Skeletal muscle satellite cell (primary cell): ENCODE data around the gene MAP7.
"Not testable (repeated sequence)": the region's sequence is repeated elsewhere in the genome, so short reads cannot be mapped to it uniquely, and the experiment has no call there.

Source experiments
- H3K27me3 ChIP-seq: 2 replicates; pipeline ENCODE4 v1.7.0; 2013; ENCODE audit warnings: low read length; ENCODE audit not compliant: control insufficient read depth, insufficient read depth
- H3K36me3 ChIP-seq: 2 replicates; pipeline ENCODE4 v1.7.0; 2013; ENCODE audit warnings: mild to moderate bottlenecking, control low read depth, low read length; ENCODE audit not compliant: insufficient read depth
- H3K4me1 ChIP-seq: 2 replicates; pipeline ENCODE4 v1.7.0; 2013; ENCODE audit warnings: low read length; ENCODE audit not compliant: control insufficient read depth, insufficient read depth
- H3K4me2 ChIP-seq: 2 replicates; pipeline ENCODE4 v1.7.0; 2013; ENCODE audit warnings: mild to moderate bottlenecking, low read length
- H3K4me3 ChIP-seq: 2 replicates; pipeline ENCODE4 v1.7.0; 2013; ENCODE audit warnings: low read length
- H3K9ac ChIP-seq: 2 replicates; pipeline ENCODE4 v1.7.0; 2013; ENCODE audit warnings: mild to moderate bottlenecking, low read depth, low read length, moderate library complexity
- H3K9me3 ChIP-seq: replicated peaks from 2 replicates; pipeline ENCODE4 v1.7.0; 2013; ENCODE audit warnings: mild to moderate bottlenecking, control low read depth, low read length

MAP7 gene

DNA sequence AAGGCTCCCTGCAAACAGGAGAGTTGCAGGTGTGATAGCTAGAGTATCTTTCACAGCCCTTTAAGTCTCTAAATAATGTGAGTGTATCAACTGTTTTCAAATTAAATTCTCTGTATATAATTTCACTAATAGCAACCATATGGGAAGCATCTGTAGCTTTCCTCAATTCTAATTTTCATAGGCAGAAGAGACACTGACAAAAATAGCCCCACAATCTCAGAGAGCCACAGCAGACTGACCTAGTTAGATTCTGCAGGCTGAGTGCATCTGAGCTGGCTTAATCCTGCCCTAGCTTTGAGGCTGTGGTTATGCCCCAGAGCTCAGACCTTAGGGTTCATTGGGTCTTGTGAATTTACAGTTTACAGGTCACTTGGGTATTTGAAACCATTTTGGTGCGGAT lies 63.9 kb downstream of the MAP7 start:
- H3K9me3 ChIP-seq, result no peaks in the 10 kb centered on the region
- H3K4me1 ChIP-seq, result no peaks in the 10 kb centered on the region
- no peak overlapping the region for H3K4me2 ChIP-seq
- peaks cover 4% of the 10 kb centered on the region for H3K27me3 ChIP-seq
- no peak overlapping the region for H3K9ac ChIP-seq
- no peaks in the 10 kb centered on the region for H3K36me3 ChIP-seq
- H3K4me3 ChIP-seq, result no peak overlapping the region

- Histone ChIP-seq H3K9me3 (no peaks in the 10 kb centered on the region), H3K9ac (no peak overlapping the region), H3K4me1 (no peaks in the 10 kb centered on the region), H3K4me2 (no peak overlapping the region), H3K36me3 (no peaks in the 10 kb centered on the region), H3K27me3 (peaks cover 4% of the 10 kb centered on the region), H3K4me3 (no peak overlapping the region)
Observed at GRCh38 chr6:136483906-136484305, 66.3 kb downstream of the MAP7 start.

DNA sequence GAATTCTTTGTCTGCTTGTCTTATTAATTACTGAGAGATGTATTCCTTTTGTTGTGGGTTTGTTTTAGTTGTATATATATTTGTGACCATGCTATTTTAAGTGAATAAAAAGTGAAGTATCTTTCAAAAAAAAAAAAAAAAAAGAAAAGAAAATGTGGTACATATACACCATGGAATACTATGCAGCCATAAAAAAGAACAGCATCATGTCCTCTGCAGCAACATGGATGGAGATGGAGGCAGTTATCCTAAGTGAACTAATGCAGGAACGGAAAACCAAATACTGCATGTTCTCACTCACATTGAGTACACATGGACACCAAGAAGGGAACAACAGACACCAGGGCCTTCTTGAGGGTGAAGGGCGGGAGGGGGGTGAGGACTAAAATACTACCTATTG lies 67.2 kb downstream of the MAP7 start:
- H3K27me3 ChIP-seq, H3K9ac ChIP-seq, H3K4me2 ChIP-seq, H3K36me3 ChIP-seq, H3K4me1 ChIP-seq, H3K9me3 ChIP-seq, H3K4me3 ChIP-seq: not testable (repeated sequence)

DNA sequence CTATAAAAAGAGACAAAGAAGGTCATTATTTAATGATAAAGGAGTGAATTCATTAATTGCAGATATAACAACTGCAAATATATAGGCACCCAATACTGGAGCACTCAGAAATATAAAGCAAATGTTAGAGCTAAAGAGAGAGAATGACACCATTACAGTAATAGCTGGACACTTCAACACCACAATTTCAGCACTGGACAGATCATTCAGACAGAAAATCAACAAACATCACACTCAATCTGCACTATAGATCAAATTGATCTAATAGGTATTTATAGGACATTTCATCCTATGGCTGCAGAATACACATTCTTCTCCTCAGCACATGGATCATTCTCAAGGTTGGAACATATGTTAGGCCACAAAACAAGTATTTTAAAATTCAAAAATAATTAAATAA lies 72.7 kb downstream of the MAP7 start:
- no peaks in the 10 kb centered on the region for H3K36me3 ChIP-seq
- no peaks in the 10 kb centered on the region for H3K4me1 ChIP-seq
- H3K9me3 ChIP-seq, result no peaks in the 10 kb centered on the region
- no peak overlapping the region for H3K4me2 ChIP-seq
- H3K4me3 ChIP-seq, result no peak overlapping the region
- peaks cover 5% of the 10 kb centered on the region for H3K27me3 ChIP-seq
- H3K9ac ChIP-seq, result no peak overlapping the region

GRCh38 chr6:136475686-136476085 lies 74.5 kb downstream of the MAP7 start:
- no peaks in the 10 kb centered on the region for H3K36me3 ChIP-seq
- no peaks in the 10 kb centered on the region for H3K4me1 ChIP-seq
- H3K27me3 ChIP-seq, result peaks cover 5% of the 10 kb centered on the region
- H3K9ac ChIP-seq, result no peak overlapping the region
- no peaks in the 10 kb centered on the region for H3K9me3 ChIP-seq
- no peak overlapping the region for H3K4me2 ChIP-seq
- no peak overlapping the region for H3K4me3 ChIP-seq

DNA sequence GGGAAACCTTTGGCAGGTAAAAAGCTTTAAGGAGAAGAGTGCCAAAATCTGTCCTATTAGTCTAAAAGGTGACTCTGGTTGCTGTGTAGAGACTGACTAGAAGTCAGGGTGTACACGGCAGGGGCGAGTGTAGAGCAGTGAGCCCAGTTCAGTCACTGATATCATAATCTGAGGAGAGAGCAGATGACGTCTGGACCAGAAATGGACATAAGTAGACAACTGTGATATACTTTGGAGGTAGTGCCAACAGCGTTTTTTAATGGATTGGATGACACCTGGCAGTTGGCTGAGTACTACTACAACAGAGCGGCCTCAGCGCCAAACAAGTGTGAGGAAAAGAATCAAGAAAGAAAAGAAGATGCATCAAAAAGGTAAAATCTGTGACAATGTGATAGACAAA lies 76.0 kb downstream of the MAP7 start:
- Histone ChIP-seq H3K9ac (no peak overlapping the region), H3K4me2 (no peak overlapping the region), H3K4me1 (no peaks in the 10 kb centered on the region), H3K4me3 (no peak overlapping the region), H3K9me3 (no peaks in the 10 kb centered on the region), H3K36me3 (no peaks in the 10 kb centered on the region), H3K27me3 (peaks cover 10% of the 10 kb centered on the region)

DNA sequence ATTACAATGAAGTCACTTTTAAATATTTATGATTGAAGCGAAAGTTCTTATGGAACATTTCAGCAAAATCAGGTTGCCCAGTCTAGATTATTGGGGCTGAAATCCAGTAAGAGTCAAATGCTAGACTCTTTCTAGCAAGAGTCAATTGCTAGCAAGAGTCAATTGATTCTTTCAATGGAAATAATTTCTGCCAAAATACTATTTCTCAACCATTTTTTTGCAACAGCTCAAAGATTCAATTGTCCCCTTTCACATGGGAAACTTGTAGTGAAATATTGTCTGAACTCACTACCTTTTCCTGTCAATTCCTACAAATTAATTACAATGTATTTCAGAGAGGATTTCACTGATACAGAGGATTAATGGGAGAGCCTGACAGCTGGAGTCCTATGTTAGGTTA lies 78.3 kb downstream of the MAP7 start:
- no peak overlapping the region for H3K9ac ChIP-seq
- H3K9me3 ChIP-seq, result no peaks in the 10 kb centered on the region
- no peaks in the 10 kb centered on the region for H3K4me1 ChIP-seq
- no peaks in the 10 kb centered on the region for H3K36me3 ChIP-seq
- H3K4me2 ChIP-seq, result no peak overlapping the region
- no peak overlapping the region for H3K4me3 ChIP-seq
- H3K27me3 ChIP-seq, result peaks cover 21% of the 10 kb centered on the region

- Histone ChIP-seq H3K9ac (no peak overlapping the region), H3K27me3 (peaks cover 25% of the 10 kb centered on the region), H3K36me3 (no peaks in the 10 kb centered on the region), H3K4me3 (no peak overlapping the region), H3K4me2 (no peak overlapping the region), H3K4me1 (no peaks in the 10 kb centered on the region), H3K9me3 (no peaks in the 10 kb centered on the region)
Observed at GRCh38 chr6:136471372-136471771, 78.8 kb downstream of the MAP7 start.

DNA sequence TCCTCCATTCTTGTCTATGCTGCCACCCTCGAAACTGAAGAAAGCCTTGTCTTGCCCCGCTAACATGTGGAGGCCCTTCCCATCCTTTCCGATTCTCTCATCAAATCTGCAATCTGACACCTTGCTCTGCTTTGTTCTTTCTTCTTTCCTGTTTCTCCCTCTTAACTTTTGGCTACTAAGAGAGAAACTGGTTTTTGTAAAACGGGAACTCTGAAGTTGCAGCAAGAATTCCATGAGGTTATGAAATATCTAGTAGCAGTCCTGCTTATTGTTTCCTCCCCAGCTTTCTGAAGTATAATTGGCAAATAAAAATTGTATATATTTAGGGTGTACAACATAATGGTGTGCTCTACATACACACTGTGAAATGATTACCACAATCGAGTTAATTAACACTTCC lies 80.2 kb downstream of the MAP7 start:
- no peaks in the 10 kb centered on the region for H3K36me3 ChIP-seq
- no peak overlapping the region for H3K9ac ChIP-seq
- H3K4me2 ChIP-seq, result no peak overlapping the region
- no peaks in the 10 kb centered on the region for H3K9me3 ChIP-seq
- H3K4me3 ChIP-seq, result no peak overlapping the region
- peaks cover 3% of the 10 kb centered on the region for H3K4me1 ChIP-seq
- peaks cover 25% of the 10 kb centered on the region for H3K27me3 ChIP-seq

DNA sequence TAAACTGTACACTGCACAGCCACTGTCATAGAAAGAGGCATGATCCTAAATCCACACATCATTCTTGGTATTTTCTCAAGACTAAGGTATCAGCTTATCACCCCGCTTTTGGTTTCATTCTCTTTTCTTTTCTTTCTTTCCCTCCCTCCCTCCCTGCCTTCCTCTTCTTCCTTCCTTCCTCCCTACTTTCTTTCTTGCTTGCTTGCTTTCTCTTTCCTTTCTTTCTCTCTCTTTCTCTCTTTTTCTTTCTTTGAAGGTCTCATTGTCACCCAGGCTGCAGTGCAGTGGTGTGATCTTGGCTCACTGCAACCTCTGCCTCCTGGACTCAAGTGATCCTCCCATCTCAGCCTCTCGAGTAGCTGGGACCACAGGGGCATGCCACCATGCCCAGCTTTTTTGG lies 81.1 kb downstream of the MAP7 start:
- Histone ChIP-seq H3K36me3 (no peaks in the 10 kb centered on the region), H3K27me3 (peaks cover 23% of the 10 kb centered on the region), H3K4me2 (no peak overlapping the region), H3K9me3 (no peaks in the 10 kb centered on the region), H3K4me1 (peaks cover 3% of the 10 kb centered on the region), H3K4me3 (no peak overlapping the region), H3K9ac (no peak overlapping the region)

GRCh38 chr6:136468711-136469110 lies 81.5 kb downstream of the MAP7 start:
- no peak overlapping the region for H3K9ac ChIP-seq
- peaks cover 3% of the 10 kb centered on the region for H3K4me1 ChIP-seq
- no peak overlapping the region for H3K4me3 ChIP-seq
- H3K4me2 ChIP-seq, result no peak overlapping the region
- H3K27me3 ChIP-seq, result peaks cover 20% of the 10 kb centered on the region
- no peaks in the 10 kb centered on the region for H3K9me3 ChIP-seq
- no peaks in the 10 kb centered on the region for H3K36me3 ChIP-seq

GRCh38 chr6:136467186-136467585 lies 83.0 kb downstream of the MAP7 start:
- H3K36me3 ChIP-seq, result no peaks in the 10 kb centered on the region
- no peak overlapping the region for H3K4me3 ChIP-seq
- peaks cover 20% of the 10 kb centered on the region for H3K27me3 ChIP-seq
- H3K4me2 ChIP-seq, result no peak overlapping the region
- H3K4me1 ChIP-seq, result peaks cover 3% of the 10 kb centered on the region
- H3K9ac ChIP-seq, result no peak overlapping the region
- no peaks in the 10 kb centered on the region for H3K9me3 ChIP-seq
